Progenitor cell of endocrine pancreas (in vitro differentiated cells): ENCODE measurements around the gene ZFC3H1. TPM values are rescaled to one million over a fixed set of nuclear protein-coding genes. Genes with fewer than 3 reads are reported as not detected.
"Not testable (repeated sequence)": the region's sequence is repeated elsewhere in the genome, so short reads cannot be mapped to it uniquely, and the experiment has no call there.

ENCODE experiments used
- DNase-seq: peaks from one replicate; pipeline ENCODE4 v3.0.0; 2021; ENCODE audit warnings: low spot score; ENCODE audit not compliant: unreplicated experiment
- H3K27ac Mint-ChIP-seq: 2 replicates; pipeline ENCODE4 v1.8.0; 2021; ENCODE audit warnings: mild to moderate bottlenecking, moderate library complexity, mixed read lengths
- H3K27me3 Mint-ChIP-seq: 2 replicates; pipeline ENCODE4 v1.8.0; 2021; ENCODE audit warnings: mixed read lengths
- H3K36me3 Mint-ChIP-seq: 2 replicates; pipeline ENCODE4 v1.8.0; 2022; ENCODE audit warnings: mixed read lengths; ENCODE audit not compliant: insufficient read depth
- H3K4me1 Mint-ChIP-seq: 2 replicates; pipeline ENCODE4 v1.8.0; 2021; ENCODE audit warnings: low read depth, mixed read lengths
- H3K4me3 Mint-ChIP-seq: 2 replicates; pipeline ENCODE4 v1.8.0; 2021; ENCODE audit warnings: low read depth, mild to moderate bottlenecking, moderate library complexity, mixed read lengths
- H3K9me3 Mint-ChIP-seq: 2 replicates; pipeline ENCODE4 v1.8.0; 2021; ENCODE audit warnings: low read depth, mixed read lengths
- CTCF ChIP-seq: fragments of 200-600 bp; sonication (generic); IDR thresholded peaks from one replicate; pipeline ENCODE4 v1.5.0; 2021; ENCODE audit warnings: antibody characterized with exemption, mild to moderate bottlenecking; ENCODE audit not compliant: unreplicated experiment
- total RNA-seq: library from RNA; stranded (reverse); gene quantifications from 2 replicates; pipeline ENCODE4 v1.2.1, GENCODE V29; 2021

The ZFC3H1 gene
- total RNA-seq, 1 donor from 2014 or later = 54.7 TPM

- Mint-ChIP-seq H3K36me3 (peaks cover 14% of the 10 kb centered on the region), H3K4me1 (no peaks in the 10 kb centered on the region), H3K4me3 (no peak overlapping the region), H3K27me3 (no peaks in the 10 kb centered on the region), H3K27ac (no peak overlapping the region), H3K9me3 (no peaks in the 10 kb centered on the region)
- DNase-seq = no peak
- TF ChIP-seq CTCF = no peak
Observed at GRCh38 chr12:71702590-71702989, 38.9 kb upstream of the ZFC3H1 start.

GRCh38 chr12:71702181-71702580, 38.5 kb upstream of the ZFC3H1 start:
- H3K9me3 Mint-ChIP-seq, H3K4me1 Mint-ChIP-seq, H3K4me3 Mint-ChIP-seq, H3K27me3 Mint-ChIP-seq, H3K27ac Mint-ChIP-seq, DNase-seq: not testable (repeated sequence)
- H3K36me3 Mint-ChIP-seq = peaks cover 14% of the 10 kb centered on the region

- DNase-seq = no peak
- Mint-ChIP-seq H3K9me3 (no peaks in the 10 kb centered on the region), H3K27me3 (no peaks in the 10 kb centered on the region), H3K4me1 (no peaks in the 10 kb centered on the region), H3K4me3 (no peak overlapping the region), H3K36me3 (peaks cover 10% of the 10 kb centered on the region), H3K27ac (no peak overlapping the region)
- TF ChIP-seq CTCF = no peak
Observed at GRCh38 chr12:71695782-71696181, 32.1 kb upstream of the ZFC3H1 start.

- no peaks in the 10 kb centered on the region for H3K9me3 Mint-ChIP-seq
- H3K27me3 Mint-ChIP-seq = no peaks in the 10 kb centered on the region
- peak overlapping the region; percentile 71 for H3K27ac Mint-ChIP-seq
- peaks cover 5% of the 10 kb centered on the region for H3K36me3 Mint-ChIP-seq
- no peak for TF ChIP-seq CTCF
- no peaks in the 10 kb centered on the region for H3K4me1 Mint-ChIP-seq
- H3K4me3 Mint-ChIP-seq = no peak overlapping the region
- no peak for DNase-seq
Observed at GRCh38 chr12:71694099-71694820, 30.6 kb upstream of the ZFC3H1 start.

- not testable (repeated sequence) for H3K36me3 Mint-ChIP-seq, H3K9me3 Mint-ChIP-seq, H3K4me1 Mint-ChIP-seq, H3K4me3 Mint-ChIP-seq, H3K27me3 Mint-ChIP-seq, DNase-seq, H3K27ac Mint-ChIP-seq
Observed at GRCh38 chr12:71693651-71694050, 30.0 kb upstream of the ZFC3H1 start.

- H3K36me3 Mint-ChIP-seq = peaks cover 4% of the 10 kb centered on the region
- peaks cover 3% of the 10 kb centered on the region for H3K4me1 Mint-ChIP-seq
- H3K4me3 Mint-ChIP-seq = no peak overlapping the region
- TF ChIP-seq CTCF = no peak
- no peaks in the 10 kb centered on the region for H3K27me3 Mint-ChIP-seq
- DNase-seq = no peak
- H3K27ac Mint-ChIP-seq = no peak overlapping the region
- H3K9me3 Mint-ChIP-seq = no peaks in the 10 kb centered on the region
Observed at GRCh38 chr12:71693126-71693525, 29.5 kb upstream of the ZFC3H1 start.
